Omental fat pad (tissue), 4 donors: ENCODE results near the gene CCNC. TPM values are rescaled to one million over a fixed set of nuclear protein-coding genes. Genes with fewer than 3 reads are reported as not detected.

Source experiments
- ATAC-seq: fragments of 150-250 bp; one replicate; pipeline ENCODE4 v1.9.1; 2016; ENCODE audit warnings: mild to moderate bottlenecking, moderate library complexity; ENCODE audit not compliant: low FRiP score
- DNase-seq: peaks from one replicate; pipeline ENCODE4 v3.0.0-alpha.2; 2019; ENCODE audit warnings: low spot score
- CTCF ChIP-seq, 3 donors: fragments of 450-650 bp; IDR thresholded peaks; one replicate each; pipeline ENCODE4 v1.5.1; 2016 to 2017; ENCODE audit warnings: antibody characterized with exemption in 3 of 3, mild to moderate bottlenecking in 3 of 3, moderate library complexity in 2 of 3
- total RNA-seq, 4 donors: library from RNA; depleted of rRNA; stranded (reverse); fragments of >200 nt; gene quantifications; one replicate each; pipeline ENCODE4 v1.1.0, GENCODE V29; 2016

Gene CCNC
- total RNA-seq, 4 donors from 2014 or later: 49.6 to 59.9 (median 50.3) TPM

GRCh38 chr6:99559057-99559456 lies 9.4 kb downstream of the CCNC start:
- ATAC-seq (no peak), DNase-seq (no peak)
- TF ChIP-seq CTCF (IDR thresholded peaks at IDR 0.05): no peak

- TF ChIP-seq CTCF (IDR thresholded peaks at IDR 0.05): no peak
- DNase-seq (no peak), ATAC-seq (no peak)
Observed at GRCh38 chr6:99553888-99554287, 14.6 kb downstream of the CCNC start.

GRCh38 chr6:99550046-99550748 lies 18.3 kb downstream of the CCNC start:
- no peak for TF ChIP-seq CTCF (IDR thresholded peaks at IDR 0.05)
- DNase-seq (no peak), ATAC-seq (no peak)

GRCh38 chr6:99548706-99549105 lies 19.8 kb downstream of the CCNC start:
- no peak for TF ChIP-seq CTCF (IDR thresholded peaks at IDR 0.05)
- ATAC-seq (no peak), DNase-seq (no peak)

GRCh38 chr6:99547526-99547925 lies 20.9 kb downstream of the CCNC start:
- ATAC-seq: no peak
- no peak for TF ChIP-seq CTCF (IDR thresholded peaks at IDR 0.05)
- no peak for DNase-seq

- no peak for TF ChIP-seq CTCF (IDR thresholded peaks at IDR 0.05)
- DNase-seq (no peak), ATAC-seq (no peak)
Observed at GRCh38 chr6:99545442-99545841, 23.0 kb downstream of the CCNC start.

- DNase-seq: no peak
- no peak for ATAC-seq
- no peak for TF ChIP-seq CTCF (IDR thresholded peaks at IDR 0.05)
Observed at GRCh38 chr6:99543968-99544367, 24.5 kb downstream of the CCNC start.
